ENCODE results near the gene TNRC6C.
"Not testable (repeated sequence)": the region's sequence is repeated elsewhere in the genome, so short reads cannot be mapped to it uniquely, and the experiment has no call there.

The TNRC6C gene

GRCh38 chr17:78096093-78096492 lies 137.6 kb downstream of the TNRC6C start:
- DNase-seq = no peak

- DNase-seq = no peak
These were observed 142.6 kb downstream of the TNRC6C start for GRCh38 chr17:78101112-78101511.

- no peak for DNase-seq
These were observed 143.0 kb downstream of the TNRC6C start for GRCh38 chr17:78101542-78101941.

- no peak for DNase-seq
These were observed 144.8 kb downstream of the TNRC6C start for GRCh38 chr17:78103311-78103710.

GRCh38 chr17:78104540-78104941 lies 146.0 kb downstream of the TNRC6C start:
- no peak for DNase-seq

- no peak for DNase-seq
These were observed 146.6 kb downstream of the TNRC6C start for GRCh38 chr17:78105101-78105500.

GRCh38 chr17:78105551-78105950 lies 147.0 kb downstream of the TNRC6C start:
- DNase-seq = no peak

- DNase-seq = no peak
These were observed 147.7 kb downstream of the TNRC6C start for GRCh38 chr17:78106211-78106610.

- no peak for DNase-seq
These were observed 149.0 kb downstream of the TNRC6C start for GRCh38 chr17:78107457-78107856.

GRCh38 chr17:78107976-78108725 lies 149.6 kb downstream of the TNRC6C start:
- DNase-seq = no peak

- no peak for DNase-seq
These were observed 150.4 kb downstream of the TNRC6C start for GRCh38 chr17:78108726-78109488.

- DNase-seq = no peak
These were observed 150.9 kb downstream of the TNRC6C start for GRCh38 chr17:78109489-78109761.

- no peak for DNase-seq
These were observed 152.0 kb downstream of the TNRC6C start for GRCh38 chr17:78110363-78111015.

- DNase-seq = no peak
These were observed 152.7 kb downstream of the TNRC6C start for GRCh38 chr17:78111016-78111726.

GRCh38 chr17:78111727-78112517 lies 153.4 kb downstream of the TNRC6C start:
- no peak for DNase-seq

- peak in 1 of 2 experiments; percentile 34 for DNase-seq
These were observed 154.3 kb downstream of the TNRC6C start for GRCh38 chr17:78112518-78113471.

GRCh38 chr17:78113804-78114785 lies 155.6 kb downstream of the TNRC6C start:
- DNase-seq = no peak

- DNase-seq = no peak
These were observed 156.6 kb downstream of the TNRC6C start for GRCh38 chr17:78114831-78115723.

- DNase-seq = not testable (repeated sequence)
These were observed 157.3 kb downstream of the TNRC6C start for GRCh38 chr17:78115803-78116202.
